Right lobe of liver (tissue), 6 donors: ENCODE results near the gene SVBP. TPM values are rescaled to one million over a fixed set of nuclear protein-coding genes. Genes with fewer than 3 reads are reported as not detected.
A peak's percentile ranks its signal among the peaks of the same experiment; 100 is the strongest.

Experiments used
- ATAC-seq, 4 donors: fragments of 200-7000 bp; cut with Tn5 transposase; one replicate each; pipeline ENCODE4 v1.9.1; 2020; ENCODE audit warnings: mild to moderate bottlenecking in 4 of 4, moderate library complexity in 4 of 4
- DNase-seq, 3 donors: peaks; one replicate each; pipeline ENCODE4 v3.0.0-alpha.2; 2020
- H3K27ac ChIP-seq, 3 donors: fragments of 200-600 bp; one replicate each; pipeline ENCODE4 v1.8.0; 2022
- H3K27me3 ChIP-seq, 2 donors: fragments of 200-600 bp; one replicate each; pipeline ENCODE4 v1.8.0; 2022
- H3K36me3 ChIP-seq, 4 donors: fragments of 200-600 bp; sonication (generic) in 1 of 4; one replicate each; pipeline versions ENCODE4 v1.5.1 to v1.8.0; 2017 to 2022; ENCODE audit warnings: control low read depth in 1 of 4
- H3K4me1 ChIP-seq, 4 donors: fragments of 200-600 bp; sonication (generic) in 1 of 4; one replicate each; pipeline versions ENCODE4 v1.5.1 to v1.8.0; 2017 to 2022; ENCODE audit warnings: control low read depth in 1 of 4
- H3K4me3 ChIP-seq, 3 donors: fragments of 200-600 bp; one replicate each; pipeline ENCODE4 v1.8.0; 2022
- H3K9me3 ChIP-seq, 4 donors: fragments of 200-600 bp; sonication (generic) in 1 of 4; one replicate each; pipeline versions ENCODE4 v1.5.1 to v1.8.0; 2017 to 2022; ENCODE audit warnings: control low read depth in 1 of 4
- POLR2A ChIP-seq: fragments of 450-650 bp; IDR thresholded peaks from one replicate; pipeline ENCODE4 v1.6.1; 2017; ENCODE audit warnings: antibody characterized with exemption, mild to moderate bottlenecking
- WGBS: methylation state at CpG from one replicate; pipeline ENCODE4 v1.1.6; 2018; ENCODE audit warnings: low coverage, low lambda C conversion rate; ENCODE audit not compliant: insufficient coverage; ENCODE audit errors: missing lambda C conversion rate; 5-methylcytosine and 5-hydroxymethylcytosine counted together
- intact Hi-C, 2 donors: fragments of 100-400 bp; cut with DNase I; formaldehyde crosslinking; loops; one replicate each; pipeline versions ENCODE4 v1.11.2 to v1.14.1; 2022
- total RNA-seq, 6 experiments: library from RNA; depleted of rRNA in 2 of 6; stranded (reverse); fragments of >200 nt in 2 of 6; fragmentation: NEBNext Ultra II Directional in 3 of 6; extraction: Animal tissue kit (Norgen Biotek cat#: 25700) in 3 of 6; gene quantifications; one replicate each; pipeline versions ENCODE4 v1.1.0 to v1.2.4, GENCODE V29; 2016 to 2023
- TF ChIP-seq, protein P1 (sequence below), 4 donors: fragments of 200-600 bp in 3 of 4; fragments of 450-650 bp in 1 of 4; IDR thresholded peaks; one replicate each; pipeline versions ENCODE4 v1.5.1 to v1.8.0; 2016 to 2022; ENCODE audit warnings: antibody characterized with exemption in 4 of 4, mild to moderate bottlenecking in 2 of 4
- donor health status: DM: no; HTN: yes; CAD: no.
- donor health status: DM: no; HTN: no; CAD: no.
- donor health status: DM: no; HTN: no; CAD: no.
- donor health status: DM: no; HTN: yes; CAD: no.
- donor health status: DM: no; HTN: yes; CAD: no.

The SVBP gene
- total RNA-seq, 6 experiments from 2014 or later, result 6.0 to 12.8 (median 10.6) TPM

DNA sequence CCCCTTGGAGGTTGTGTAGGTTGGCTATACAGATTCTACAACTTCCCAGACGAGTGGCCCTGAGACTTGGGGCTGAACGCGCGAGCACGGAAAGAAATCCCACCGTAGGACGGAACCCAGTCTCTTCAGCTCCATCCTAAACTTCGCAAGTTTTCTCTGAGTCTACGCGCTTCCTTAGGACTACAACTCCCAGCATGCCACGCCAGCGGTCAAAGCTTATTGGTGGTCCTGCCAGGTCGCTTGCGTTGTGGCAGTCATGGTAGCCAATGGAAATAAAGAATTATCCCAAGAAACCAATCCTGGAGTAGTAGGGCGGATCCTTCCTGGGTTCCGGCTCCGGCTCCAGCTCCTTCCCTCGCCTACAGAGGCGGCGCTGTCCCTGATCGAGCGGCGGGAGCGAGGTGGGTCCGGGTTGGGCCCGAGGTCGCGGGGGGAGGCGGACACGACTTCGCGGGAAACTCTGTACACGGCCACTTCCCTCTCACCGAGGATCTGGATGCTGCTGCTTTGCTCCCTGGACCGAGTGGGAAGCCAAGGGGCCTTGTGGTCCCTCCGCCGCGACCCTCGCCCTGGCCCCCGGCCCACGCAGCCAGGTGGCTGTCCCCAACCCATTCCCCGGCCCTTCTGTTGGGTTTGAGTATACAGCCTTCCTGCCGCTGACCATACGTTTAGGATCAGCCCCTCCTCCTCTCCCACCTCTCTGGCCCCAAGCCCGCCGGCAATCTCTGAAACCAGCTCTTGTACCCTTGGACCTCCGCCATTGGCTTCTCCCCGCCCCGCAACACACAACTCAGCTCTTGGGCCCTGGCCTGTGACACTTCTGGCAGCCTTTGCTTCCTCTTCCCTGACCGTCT lies 29.3 kb upstream of the SVBP start, which contains the start of gene ZNF691:
Gene ZNF691 (plus strand): TSS at position 357 of the 854 bp plus-strand sequence. CDS start 3,046 bp downstream, outside the sequence.
- peak; percentile 96 to 99 (median 98) for ATAC-seq
- peak within 1 kb of the TSS; percentile 75 to 86 (median 85) for H3K27ac ChIP-seq
- H3K4me1 ChIP-seq, result peaks cover 0 to 20% (median 4%) of the 10 kb centered on the region in 4 donors
- peak within 1 kb of the TSS; percentile 90 to 97 (median 94) for H3K4me3 ChIP-seq
- intact Hi-C loops, result no loop called here
- H3K36me3 ChIP-seq, result peaks cover 0 to 19% (median 6%) of the 10 kb centered on the region in 4 donors
- no peaks in the 10 kb centered on the region for H3K9me3 ChIP-seq
- peak; percentile 92 to 95 (median 94) for DNase-seq
- 1% methylated on average over 27 of the region's 50 CpGs for WGBS
- TF ChIP-seq POLR2A, result peak; percentile 79
- TF ChIP-seq, protein P1, sequence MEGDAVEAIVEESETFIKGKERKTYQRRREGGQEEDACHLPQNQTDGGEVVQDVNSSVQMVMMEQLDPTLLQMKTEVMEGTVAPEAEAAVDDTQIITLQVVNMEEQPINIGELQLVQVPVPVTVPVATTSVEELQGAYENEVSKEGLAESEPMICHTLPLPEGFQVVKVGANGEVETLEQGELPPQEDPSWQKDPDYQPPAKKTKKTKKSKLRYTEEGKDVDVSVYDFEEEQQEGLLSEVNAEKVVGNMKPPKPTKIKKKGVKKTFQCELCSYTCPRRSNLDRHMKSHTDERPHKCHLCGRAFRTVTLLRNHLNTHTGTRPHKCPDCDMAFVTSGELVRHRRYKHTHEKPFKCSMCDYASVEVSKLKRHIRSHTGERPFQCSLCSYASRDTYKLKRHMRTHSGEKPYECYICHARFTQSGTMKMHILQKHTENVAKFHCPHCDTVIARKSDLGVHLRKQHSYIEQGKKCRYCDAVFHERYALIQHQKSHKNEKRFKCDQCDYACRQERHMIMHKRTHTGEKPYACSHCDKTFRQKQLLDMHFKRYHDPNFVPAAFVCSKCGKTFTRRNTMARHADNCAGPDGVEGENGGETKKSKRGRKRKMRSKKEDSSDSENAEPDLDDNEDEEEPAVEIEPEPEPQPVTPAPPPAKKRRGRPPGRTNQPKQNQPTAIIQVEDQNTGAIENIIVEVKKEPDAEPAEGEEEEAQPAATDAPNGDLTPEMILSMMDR (IDR thresholded peaks at IDR 0.05), result peak in 3 of 4 donors; percentile 38 to 50 (median 44)
- no peaks in the 10 kb centered on the region for H3K27me3 ChIP-seq

DNA sequence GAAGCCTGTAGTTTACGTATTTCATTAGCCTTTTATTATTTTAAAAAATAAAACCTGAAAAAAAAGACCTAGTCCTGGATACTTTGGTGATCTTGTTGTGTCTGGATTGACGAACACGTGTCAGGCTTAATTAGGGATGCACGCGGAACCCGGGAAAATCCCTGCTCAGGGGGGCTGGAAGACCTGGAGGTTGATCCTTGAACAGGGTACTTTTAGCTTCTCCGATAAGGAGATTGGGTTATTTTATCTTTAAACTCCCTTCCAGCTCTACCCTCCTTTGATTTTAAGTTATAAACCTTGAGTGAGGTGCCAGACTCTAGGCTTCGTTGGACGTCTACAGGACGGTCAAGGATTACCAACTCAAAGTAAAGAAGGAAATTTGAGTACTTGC lies 28.7 kb upstream of the SVBP start:
- peaks cover 0 to 20% (median 4%) of the 10 kb centered on the region in 4 donors for H3K4me1 ChIP-seq
- H3K27me3 ChIP-seq, result no peaks in the 10 kb centered on the region
- TF ChIP-seq, protein P1 (IDR thresholded peaks at IDR 0.05), result no peak
- TF ChIP-seq POLR2A, result no peak
- intact Hi-C loops, result no loop called here
- H3K36me3 ChIP-seq, result peaks cover 0 to 13% (median 3%) of the 10 kb centered on the region in 4 donors
- peak overlapping the region; percentile 90 to 97 (median 94) for H3K4me3 ChIP-seq
- no peaks in the 10 kb centered on the region for H3K9me3 ChIP-seq
- WGBS, result 7% methylated on average over 10 of the region's 10 CpGs
- ATAC-seq, result peak; percentile 1 to 8 (median 4)
- no peak for DNase-seq
- no peak overlapping the region for H3K27ac ChIP-seq

DNA sequence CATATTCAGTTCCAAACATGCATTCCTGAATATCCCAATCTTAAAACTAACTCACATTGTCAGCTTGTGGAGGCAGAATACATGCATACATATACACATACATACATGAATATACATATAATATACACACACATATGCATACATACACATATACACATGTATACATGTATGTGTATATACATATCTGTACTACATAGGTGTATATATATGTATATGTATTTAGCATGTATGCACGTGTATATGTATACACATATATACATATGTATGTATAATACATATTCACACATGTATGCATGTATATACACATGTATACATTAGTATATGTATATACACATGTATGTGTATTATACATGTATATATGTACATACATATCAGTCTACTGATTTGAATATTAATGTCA lies 28.0 kb upstream of the SVBP start:
- H3K27ac ChIP-seq, result no peak overlapping the region
- no peaks in the 10 kb centered on the region for H3K27me3 ChIP-seq
- DNase-seq (no peak), ATAC-seq (no peak)
- H3K4me1 ChIP-seq, result peaks cover 0 to 20% (median 4%) of the 10 kb centered on the region in 4 donors
- WGBS, result 57% methylated on average over 1 of the region's 1 CpG
- intact Hi-C loops, result no loop called here
- no peaks in the 10 kb centered on the region for H3K9me3 ChIP-seq
- peaks cover 0 to 13% (median 2%) of the 10 kb centered on the region in 4 donors for H3K36me3 ChIP-seq
- no peak for TF ChIP-seq POLR2A
- TF ChIP-seq, protein P1 (IDR thresholded peaks at IDR 0.05), result no peak
- no peak overlapping the region for H3K4me3 ChIP-seq

DNA sequence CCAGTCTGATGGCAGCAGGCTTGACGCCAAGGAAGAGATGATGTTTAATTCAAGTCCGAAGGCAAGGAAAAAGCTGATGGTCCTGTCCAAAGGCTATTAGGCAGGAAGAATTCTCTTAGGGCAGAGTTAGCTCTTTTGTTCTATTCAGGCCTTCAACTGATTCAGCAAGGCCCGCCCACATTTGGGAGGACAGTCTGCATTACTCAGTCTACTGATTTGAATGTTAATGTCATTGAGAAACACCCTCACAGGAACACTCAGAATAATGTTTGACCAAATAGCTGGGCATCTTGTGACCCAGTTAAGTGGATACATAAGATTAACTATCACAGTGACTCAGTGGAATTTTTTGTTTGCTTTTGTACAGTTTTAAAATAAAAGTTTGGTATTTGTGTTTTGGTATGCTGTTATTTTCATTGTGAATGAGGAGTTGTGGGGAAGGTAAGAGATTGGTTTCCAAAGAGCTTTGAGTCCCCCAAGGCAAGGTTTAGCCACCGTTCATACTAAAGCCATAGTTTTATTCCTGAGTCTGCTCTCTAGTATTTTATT lies 27.5 kb upstream of the SVBP start:
- peaks cover 0 to 14% (median 2%) of the 10 kb centered on the region in 4 donors for H3K36me3 ChIP-seq
- intact Hi-C loops, result no loop called here
- TF ChIP-seq POLR2A, result no peak
- TF ChIP-seq, protein P1 (IDR thresholded peaks at IDR 0.05), result no peak
- ATAC-seq (peak in 1 of 4 donors; percentile 8), DNase-seq (no peak)
- H3K4me3 ChIP-seq, result no peak overlapping the region
- H3K27me3 ChIP-seq, result no peaks in the 10 kb centered on the region
- H3K9me3 ChIP-seq, result no peaks in the 10 kb centered on the region
- H3K27ac ChIP-seq, result no peak overlapping the region
- WGBS, result 91% methylated on average over 2 of the region's 4 CpGs
- H3K4me1 ChIP-seq, result peaks cover 0 to 20% (median 4%) of the 10 kb centered on the region in 4 donors
